ENCODE measurements around the gene CD248.

The CD248 gene

DNA sequence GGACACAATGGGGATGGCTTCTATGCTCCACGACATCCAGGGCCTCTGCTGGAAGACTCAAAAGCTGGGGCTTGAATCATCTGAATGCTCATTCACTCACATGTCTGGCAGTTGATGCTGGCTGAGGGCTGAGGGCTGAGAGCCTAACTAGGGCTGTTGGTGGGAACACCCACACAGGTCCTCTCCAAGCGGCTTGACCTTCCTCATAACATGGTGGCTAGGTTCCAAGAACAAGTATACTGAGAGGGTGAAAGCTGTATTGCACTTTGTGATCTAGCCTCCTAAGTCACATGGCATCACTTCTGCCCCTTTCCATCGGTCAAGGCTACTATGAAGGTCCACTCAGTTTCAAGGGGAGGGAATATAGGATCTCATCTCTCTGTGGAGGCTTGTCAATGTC, 17.7 kb downstream of the CD248 start:
- no peak for DNase-seq (ENCODE audit: low read depth)
- H3K4me3 ChIP-seq (ENCODE audit: control insufficient read depth, low read depth, low read length) = no peak overlapping the region
- TF ChIP-seq, protein P1, sequence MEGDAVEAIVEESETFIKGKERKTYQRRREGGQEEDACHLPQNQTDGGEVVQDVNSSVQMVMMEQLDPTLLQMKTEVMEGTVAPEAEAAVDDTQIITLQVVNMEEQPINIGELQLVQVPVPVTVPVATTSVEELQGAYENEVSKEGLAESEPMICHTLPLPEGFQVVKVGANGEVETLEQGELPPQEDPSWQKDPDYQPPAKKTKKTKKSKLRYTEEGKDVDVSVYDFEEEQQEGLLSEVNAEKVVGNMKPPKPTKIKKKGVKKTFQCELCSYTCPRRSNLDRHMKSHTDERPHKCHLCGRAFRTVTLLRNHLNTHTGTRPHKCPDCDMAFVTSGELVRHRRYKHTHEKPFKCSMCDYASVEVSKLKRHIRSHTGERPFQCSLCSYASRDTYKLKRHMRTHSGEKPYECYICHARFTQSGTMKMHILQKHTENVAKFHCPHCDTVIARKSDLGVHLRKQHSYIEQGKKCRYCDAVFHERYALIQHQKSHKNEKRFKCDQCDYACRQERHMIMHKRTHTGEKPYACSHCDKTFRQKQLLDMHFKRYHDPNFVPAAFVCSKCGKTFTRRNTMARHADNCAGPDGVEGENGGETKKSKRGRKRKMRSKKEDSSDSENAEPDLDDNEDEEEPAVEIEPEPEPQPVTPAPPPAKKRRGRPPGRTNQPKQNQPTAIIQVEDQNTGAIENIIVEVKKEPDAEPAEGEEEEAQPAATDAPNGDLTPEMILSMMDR (IDR thresholded peaks at IDR 0.05; ENCODE audit: control insufficient read depth, insufficient read depth, low read depth, low read length, missing control alignments) = no peak

DNA sequence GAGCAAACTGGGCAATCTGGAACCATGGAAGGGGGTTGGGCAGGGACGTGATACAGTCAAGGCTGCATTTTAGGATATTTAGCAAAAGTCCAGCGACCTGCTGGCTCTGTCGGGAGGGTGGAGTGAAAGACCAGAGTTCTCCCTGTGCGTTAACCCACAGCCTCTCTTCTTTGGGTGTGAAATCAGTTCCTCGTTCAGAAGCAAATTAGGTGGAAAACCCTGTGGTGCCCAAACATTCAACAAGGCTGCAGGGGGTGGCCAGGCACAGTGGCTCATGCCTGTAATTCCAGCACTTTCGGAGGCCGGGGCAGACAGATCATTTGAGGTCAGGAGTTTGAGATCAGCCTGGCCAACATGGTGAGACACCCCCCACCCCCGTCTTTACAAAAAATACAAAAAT, 19.2 kb downstream of the CD248 start:
- TF ChIP-seq, protein P1 (IDR thresholded peaks at IDR 0.05; ENCODE audit: control insufficient read depth, insufficient read depth, low read depth, low read length, missing control alignments) = no peak
- no peak for DNase-seq (ENCODE audit: low read depth)
- no peak overlapping the region for H3K4me3 ChIP-seq (ENCODE audit: control insufficient read depth, low read depth, low read length)

DNA sequence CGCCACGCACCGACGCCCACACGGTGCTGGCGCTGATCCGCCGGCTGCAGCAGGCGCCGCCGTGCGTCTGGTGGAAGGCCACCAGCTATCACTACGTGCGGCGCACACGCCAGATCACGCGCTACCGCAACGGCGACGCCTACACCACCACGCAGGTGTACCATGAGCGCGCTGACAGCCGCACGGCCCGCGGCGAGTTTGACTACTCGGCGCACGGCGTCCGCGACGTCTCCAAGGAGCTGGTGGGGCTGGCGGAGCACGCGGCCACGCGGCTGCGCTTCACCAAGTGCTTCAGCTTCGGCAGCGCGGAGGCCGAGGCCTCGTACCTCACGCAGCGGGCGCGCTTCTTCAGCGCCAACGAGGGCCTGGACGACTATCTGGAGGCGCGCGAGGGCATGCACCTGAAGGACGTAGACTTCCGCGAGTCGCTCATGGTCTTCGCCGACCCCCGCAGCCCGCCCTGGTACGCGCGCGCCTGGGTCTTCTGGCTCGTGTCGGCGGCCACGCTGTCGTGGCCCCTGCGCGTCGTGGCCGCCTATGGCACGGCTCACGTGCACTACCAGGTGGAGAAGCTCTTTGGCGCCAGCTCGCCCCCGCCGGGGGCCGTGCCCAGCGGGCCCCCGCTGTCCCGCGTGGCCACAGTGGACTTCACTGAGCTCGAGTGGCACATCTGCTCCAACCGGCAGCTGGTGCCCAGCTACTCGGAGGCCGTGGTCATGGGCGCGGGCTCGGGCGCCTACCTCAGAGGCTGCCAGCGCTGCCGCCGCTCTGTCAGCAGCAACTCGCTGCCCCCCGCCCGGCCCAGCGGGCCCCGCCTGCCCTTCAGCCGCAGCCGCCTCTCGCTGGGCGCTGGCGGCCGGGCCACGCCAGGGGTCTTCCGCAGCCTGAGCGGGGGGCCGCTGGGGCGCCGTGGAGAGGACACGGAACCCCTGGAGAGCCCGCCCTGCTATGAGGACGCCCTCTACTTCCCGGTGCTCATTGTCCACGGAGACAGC, 21.9 kb downstream of the CD248 start:
- TF ChIP-seq, protein P1 (IDR thresholded peaks at IDR 0.05; ENCODE audit: control insufficient read depth, insufficient read depth, low read depth, low read length, missing control alignments) = no peak

GRCh38 chr11:66293777-66294625, 22.8 kb downstream of the CD248 start:
- H3K4me3 ChIP-seq (ENCODE audit: control insufficient read depth, low read depth, low read length) = no peak overlapping the region
- TF ChIP-seq, protein P1 (IDR thresholded peaks at IDR 0.05; ENCODE audit: control insufficient read depth, insufficient read depth, low read depth, low read length, missing control alignments) = no peak
- DNase-seq (ENCODE audit: low read depth) = no peak

More for the DNA sequence above, 21.9 kb downstream of the CD248 start:
- no peak overlapping the region for H3K4me3 ChIP-seq (ENCODE audit: control insufficient read depth, low read depth, low read length)
- no peak for DNase-seq (ENCODE audit: low read depth)

GRCh38 chr11:66293352-66293751, 23.5 kb downstream of the CD248 start:
- no peak for DNase-seq (ENCODE audit: low read depth)
- H3K4me3 ChIP-seq (ENCODE audit: control insufficient read depth, low read depth, low read length) = no peak overlapping the region
- TF ChIP-seq, protein P1 (IDR thresholded peaks at IDR 0.05; ENCODE audit: control insufficient read depth, insufficient read depth, low read depth, low read length, missing control alignments) = no peak

DNA sequence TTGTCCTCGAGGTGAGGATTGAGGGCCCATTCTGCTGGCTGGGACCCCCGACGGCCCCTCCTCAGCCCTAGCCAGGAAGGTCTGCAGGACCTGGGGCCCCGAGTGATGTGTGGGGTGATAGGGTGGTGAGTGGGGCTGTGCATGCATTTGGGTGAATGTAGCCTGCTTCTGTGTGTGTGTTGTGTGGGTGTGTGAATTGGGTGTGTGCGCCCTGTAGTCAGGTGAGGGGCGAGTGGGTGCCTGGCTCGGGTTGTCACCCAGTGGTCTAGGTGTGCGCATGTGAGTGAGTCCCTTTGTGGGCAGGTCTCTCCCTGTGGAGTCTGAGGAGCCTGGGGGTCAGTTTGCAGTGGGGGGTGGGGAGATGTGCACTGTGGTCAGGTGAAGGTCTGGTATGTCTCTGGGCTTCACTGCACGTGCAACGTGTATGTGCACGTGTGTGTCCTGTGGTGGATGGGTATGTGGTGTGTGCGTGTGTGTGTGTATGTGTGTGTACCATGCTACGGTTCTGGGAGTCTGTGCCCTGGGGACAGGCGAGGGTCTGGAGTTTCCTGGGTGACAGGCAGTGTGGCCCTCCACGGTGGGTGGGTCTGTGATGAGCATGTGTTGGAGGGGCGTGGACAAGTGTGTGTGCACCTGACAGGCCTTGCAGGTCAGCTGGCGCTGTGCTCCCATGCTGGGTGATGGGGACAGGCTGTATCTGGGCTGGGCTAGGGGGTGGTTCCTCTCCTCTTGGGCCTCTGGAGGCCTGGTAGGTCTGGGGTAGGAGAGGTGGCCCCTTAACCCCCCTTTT, 24.1 kb downstream of the CD248 start:
- no peak overlapping the region for H3K4me3 ChIP-seq (ENCODE audit: control insufficient read depth, low read depth, low read length)
- no peak for DNase-seq (ENCODE audit: low read depth)

More for the DNA sequence above, 24.1 kb downstream of the CD248 start:
- TF ChIP-seq, protein P1 (IDR thresholded peaks at IDR 0.05; ENCODE audit: control insufficient read depth, insufficient read depth, low read depth, low read length, missing control alignments) = no peak

Measured in AG09309 (cell line).